HepG2 (cell line): ENCODE data around the gene IFT80. TPM values are rescaled to one million over a fixed set of nuclear protein-coding genes. Genes with fewer than 3 reads are reported as not detected.
A peak's percentile ranks its signal among the peaks of the same experiment; 100 is the strongest.

Source experiments
- CBX5 ChIP-seq: sonication (generic); formaldehyde crosslinking; IDR thresholded peaks from 2 replicates; pipeline ENCODE4 v1.4.0; 2020; ENCODE audit warnings: missing genetic modification reagents, borderline replicate concordance
- CEBPB ChIP-seq: IDR thresholded peaks from 2 replicates; pipeline ENCODE4 v1.6.1; 2011; ENCODE audit warnings: low read depth, low read length, improper control_type of control experiment, borderline replicate concordance
- FOXA3 ChIP-seq: IDR thresholded peaks from 2 replicates; pipeline ENCODE4 v1.6.1; 2016; ENCODE audit warnings: missing genetic modification reagents, missing compliant biosample characterization
- GABPA ChIP-seq, 2 experiments: IDR thresholded peaks; 2 replicates each; pipeline ENCODE4 v1.6.1; 2011 to 2016; ENCODE audit warnings: low read depth in 2 of 2, low read length in 1 of 2, missing biosample characterization in 1 of 2, missing genetic modification characterization in 1 of 2
- GATAD2A ChIP-seq: IDR thresholded peaks from 2 replicates; pipeline ENCODE4 v1.6.1; 2016
- HMG20A ChIP-seq: IDR thresholded peaks from 2 replicates; pipeline ENCODE4 v1.6.1; 2016; ENCODE audit warnings: borderline replicate concordance
- HNF4G ChIP-seq, 2 experiments: sonication (generic) in 1 of 2; formaldehyde crosslinking in 1 of 2; IDR thresholded peaks; 2 replicates each; pipeline versions ENCODE4 v1.4.0 to v1.6.1; 2011 to 2020; ENCODE audit warnings: borderline replicate concordance in 2 of 2, low read depth in 2 of 2, mild to moderate bottlenecking in 2 of 2, low read length in 1 of 2, missing genetic modification reagents in 1 of 2, moderate library complexity in 1 of 2
- NCOR1 ChIP-seq: fragments of 200-600 bp; sonication (generic); IDR thresholded peaks from 2 replicates; pipeline ENCODE4 v1.7.0; 2017; ENCODE audit warnings: antibody characterized with exemption, low read length, borderline replicate concordance
- REPIN1 ChIP-seq: sonication (generic); formaldehyde crosslinking; IDR thresholded peaks from 2 replicates; pipeline ENCODE4 v1.8.0; 2022; ENCODE audit warnings: missing genetic modification reagents, low read depth, mild to moderate bottlenecking, borderline replicate concordance
- TARDBP ChIP-seq: sonication (generic); formaldehyde crosslinking; IDR thresholded peaks from 2 replicates; pipeline ENCODE4 v1.8.0; 2022; ENCODE audit warnings: mild to moderate bottlenecking, missing genetic modification reagents
- ZBTB8A ChIP-seq: sonication (generic); formaldehyde crosslinking; IDR thresholded peaks from 2 replicates; pipeline ENCODE4 v1.4.0; 2020; ENCODE audit warnings: mild to moderate bottlenecking, low read depth, missing genetic modification reagents, borderline replicate concordance
- ZMYM4 ChIP-seq: sonication (generic); formaldehyde crosslinking; IDR thresholded peaks from 2 replicates; pipeline ENCODE4 v1.8.1; 2023; ENCODE audit warnings: mild to moderate bottlenecking, missing genetic modification reagents
- ZNF580 ChIP-seq: IDR thresholded peaks from 2 replicates; pipeline ENCODE4 v1.6.1; 2016; ENCODE audit warnings: low read depth, borderline replicate concordance
- ZNF629 ChIP-seq: sonication (generic); formaldehyde crosslinking; conservative IDR thresholded peaks from 2 replicates; pipeline ENCODE4 v1.5.0; 2020; ENCODE audit warnings: missing genetic modification reagents
- ZNF644 ChIP-seq: IDR thresholded peaks from 2 replicates; pipeline ENCODE4 v1.6.1; 2016; ENCODE audit warnings: low read depth
- polyA plus RNA-seq, 8 experiments: library from polyadenylated mRNA; depleted of rRNA in 3 of 8; stranded (reverse) in 7 of 8; unstranded in 1 of 8; fragments of >200 nt; fragmentation: Illumina TruSeq in 4 of 8; extraction: Trizol in 4 of 8; gene quantifications; 2 replicates each; pipeline versions ENCODE4 v1.2.1 to v1.2.3, GENCODE V29; 2011 to 2016; ENCODE audit warnings: low read depth in 4 of 8, missing spikeins in 1 of 8, mixed read lengths in 1 of 8; ENCODE audit not compliant: insufficient read depth in 1 of 8
- total RNA-seq, 5 experiments: library from RNA; depleted of rRNA; stranded (reverse); fragments of >200 nt; fragmentation: Illumina TruSeq; extraction: Trizol; gene quantifications; 2 replicates each; pipeline ENCODE4 v1.2.3, GENCODE V29; 2016; ENCODE audit warnings: low read depth in 1 of 5
- TF ChIP-seq, protein P1 (sequence below): sonication (generic); formaldehyde crosslinking; IDR thresholded peaks from 2 replicates; pipeline ENCODE4 v1.5.1; 2020; ENCODE audit warnings: mild to moderate bottlenecking, missing genetic modification reagents, borderline replicate concordance
- TF ChIP-seq, protein P2 (sequence below): sonication (generic); formaldehyde crosslinking; IDR thresholded peaks from 2 replicates; pipeline ENCODE4 v1.4.0; 2020; ENCODE audit warnings: missing genetic modification reagents
- TF ChIP-seq, protein P3 (sequence below): sonication (generic); formaldehyde crosslinking; IDR thresholded peaks from 2 replicates; pipeline ENCODE4 v1.8.1; 2023; ENCODE audit warnings: mild to moderate bottlenecking, moderate library complexity, missing genetic modification reagents
- TF ChIP-seq, protein P4 (sequence below): sonication (generic); formaldehyde crosslinking; IDR thresholded peaks from 2 replicates; pipeline ENCODE4 v1.8.1; 2023; ENCODE audit warnings: missing genetic modification reagents, mild to moderate bottlenecking, borderline replicate concordance

Gene IFT80
- total and polyA plus RNA-seq, 2 of the 13 experiments (the other 11 are each of a cell fraction or from before 2014, with no cell fraction given) = 11.4 to 15.7 TPM

GRCh38 chr3:160291290-160291908 is 107.6 kb downstream of the IFT80 start (continued):
- TF ChIP-seq ZNF629 (CRISPR knock-in tag) (0 out of 2 replicates have a peak, but pooled peaks have one; percentile 5), ZNF644 (CRISPR knock-in tag) (peak; percentile 67; the same call in 1 of the 2 replicates), REPIN1 (CRISPR knock-in tag) (peak; percentile 60; the same call in 1 of the 2 replicates), ZMYM4 (peak; percentile 54), FOXA3 (CRISPR knock-in tag) (peak; percentile 65), GABPA (IDR thresholded peaks at IDR 0.05; ENCODE audit: low read depth, low read length) (no peak), GABPA (CRISPR knock-in tag; IDR thresholded peaks at IDR 0.05; ENCODE audit: low read depth) (no peak), CBX5 (CRISPR knock-in tag) (no peak), ZNF580 (CRISPR knock-in tag) (0 out of 2 replicates have a peak, but pooled peaks have one; percentile 23), NCOR1 (peak; percentile 58; the same call in 1 of the 2 replicates), TARDBP (0 out of 2 replicates have a peak, but pooled peaks have one; percentile 31), ZBTB8A (CRISPR knock-in tag) (no peak), CEBPB (peak; percentile 10; the same call in 1 of the 2 replicates), HMG20A (CRISPR knock-in tag) (peak; percentile 60; the same call in 1 of the 2 replicates), HNF4G (IDR thresholded peaks at IDR 0.05; ENCODE audit: borderline replicate concordance, low read depth, low read length) (peak; percentile 71; the same call in 1 of the 2 replicates), HNF4G (CRISPR knock-in tag; IDR thresholded peaks at IDR 0.05; ENCODE audit: borderline replicate concordance, low read depth) (no peak), GATAD2A (CRISPR knock-in tag) (peak; percentile 61; the same call in 1 of the 2 replicates)
- TF ChIP-seq, protein P1, sequence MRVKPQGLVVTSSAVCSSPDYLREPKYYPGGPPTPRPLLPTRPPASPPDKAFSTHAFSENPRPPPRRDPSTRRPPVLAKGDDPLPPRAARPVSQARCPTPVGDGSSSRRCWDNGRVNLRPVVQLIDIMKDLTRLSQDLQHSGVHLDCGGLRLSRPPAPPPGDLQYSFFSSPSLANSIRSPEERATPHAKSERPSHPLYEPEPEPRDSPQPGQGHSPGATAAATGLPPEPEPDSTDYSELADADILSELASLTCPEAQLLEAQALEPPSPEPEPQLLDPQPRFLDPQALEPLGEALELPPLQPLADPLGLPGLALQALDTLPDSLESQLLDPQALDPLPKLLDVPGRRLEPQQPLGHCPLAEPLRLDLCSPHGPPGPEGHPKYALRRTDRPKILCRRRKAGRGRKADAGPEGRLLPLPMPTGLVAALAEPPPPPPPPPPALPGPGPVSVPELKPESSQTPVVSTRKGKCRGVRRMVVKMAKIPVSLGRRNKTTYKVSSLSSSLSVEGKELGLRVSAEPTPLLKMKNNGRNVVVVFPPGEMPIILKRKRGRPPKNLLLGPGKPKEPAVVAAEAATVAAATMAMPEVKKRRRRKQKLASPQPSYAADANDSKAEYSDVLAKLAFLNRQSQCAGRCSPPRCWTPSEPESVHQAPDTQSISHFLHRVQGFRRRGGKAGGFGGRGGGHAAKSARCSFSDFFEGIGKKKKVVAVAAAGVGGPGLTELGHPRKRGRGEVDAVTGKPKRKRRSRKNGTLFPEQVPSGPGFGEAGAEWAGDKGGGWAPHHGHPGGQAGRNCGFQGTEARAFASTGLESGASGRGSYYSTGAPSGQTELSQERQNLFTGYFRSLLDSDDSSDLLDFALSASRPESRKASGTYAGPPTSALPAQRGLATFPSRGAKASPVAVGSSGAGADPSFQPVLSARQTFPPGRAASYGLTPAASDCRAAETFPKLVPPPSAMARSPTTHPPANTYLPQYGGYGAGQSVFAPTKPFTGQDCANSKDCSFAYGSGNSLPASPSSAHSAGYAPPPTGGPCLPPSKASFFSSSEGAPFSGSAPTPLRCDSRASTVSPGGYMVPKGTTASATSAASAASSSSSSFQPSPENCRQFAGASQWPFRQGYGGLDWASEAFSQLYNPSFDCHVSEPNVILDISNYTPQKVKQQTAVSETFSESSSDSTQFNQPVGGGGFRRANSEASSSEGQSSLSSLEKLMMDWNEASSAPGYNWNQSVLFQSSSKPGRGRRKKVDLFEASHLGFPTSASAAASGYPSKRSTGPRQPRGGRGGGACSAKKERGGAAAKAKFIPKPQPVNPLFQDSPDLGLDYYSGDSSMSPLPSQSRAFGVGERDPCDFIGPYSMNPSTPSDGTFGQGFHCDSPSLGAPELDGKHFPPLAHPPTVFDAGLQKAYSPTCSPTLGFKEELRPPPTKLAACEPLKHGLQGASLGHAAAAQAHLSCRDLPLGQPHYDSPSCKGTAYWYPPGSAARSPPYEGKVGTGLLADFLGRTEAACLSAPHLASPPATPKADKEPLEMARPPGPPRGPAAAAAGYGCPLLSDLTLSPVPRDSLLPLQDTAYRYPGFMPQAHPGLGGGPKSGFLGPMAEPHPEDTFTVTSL (CRISPR knock-in tag) = peak; percentile 73; the same call in 1 of the 2 replicates
- TF ChIP-seq, protein P2, sequence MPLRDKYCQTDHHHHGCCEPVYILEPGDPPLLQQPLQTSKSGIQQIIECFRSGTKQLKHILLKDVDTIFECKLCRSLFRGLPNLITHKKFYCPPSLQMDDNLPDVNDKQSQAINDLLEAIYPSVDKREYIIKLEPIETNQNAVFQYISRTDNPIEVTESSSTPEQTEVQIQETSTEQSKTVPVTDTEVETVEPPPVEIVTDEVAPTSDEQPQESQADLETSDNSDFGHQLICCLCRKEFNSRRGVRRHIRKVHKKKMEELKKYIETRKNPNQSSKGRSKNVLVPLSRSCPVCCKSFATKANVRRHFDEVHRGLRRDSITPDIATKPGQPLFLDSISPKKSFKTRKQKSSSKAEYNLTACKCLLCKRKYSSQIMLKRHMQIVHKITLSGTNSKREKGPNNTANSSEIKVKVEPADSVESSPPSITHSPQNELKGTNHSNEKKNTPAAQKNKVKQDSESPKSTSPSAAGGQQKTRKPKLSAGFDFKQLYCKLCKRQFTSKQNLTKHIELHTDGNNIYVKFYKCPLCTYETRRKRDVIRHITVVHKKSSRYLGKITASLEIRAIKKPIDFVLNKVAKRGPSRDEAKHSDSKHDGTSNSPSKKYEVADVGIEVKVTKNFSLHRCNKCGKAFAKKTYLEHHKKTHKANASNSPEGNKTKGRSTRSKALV (CRISPR knock-in tag) = no peak
- TF ChIP-seq, protein P3, sequence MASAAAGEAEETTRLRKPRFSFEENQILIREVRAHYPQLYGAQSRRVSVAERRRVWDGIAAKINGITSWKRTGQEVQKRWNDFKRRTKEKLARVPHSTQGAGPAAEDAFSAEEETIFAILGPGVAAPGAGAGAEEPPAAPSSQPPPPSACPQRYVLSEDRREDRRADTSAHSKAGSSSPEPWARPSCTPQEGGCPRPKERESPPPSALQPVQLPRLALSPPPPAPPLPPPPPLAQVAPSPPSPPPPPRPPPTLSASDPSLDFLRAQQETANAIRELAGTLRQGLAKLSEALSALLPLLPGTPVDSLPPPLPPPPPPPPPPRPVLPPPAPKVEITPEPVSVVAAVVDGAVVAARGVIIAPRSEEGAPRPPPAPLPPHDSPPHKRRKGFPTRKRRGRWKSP (CRISPR knock-in tag) = peak; percentile 31; the same call in 1 of the 2 replicates
- TF ChIP-seq, protein P4, sequence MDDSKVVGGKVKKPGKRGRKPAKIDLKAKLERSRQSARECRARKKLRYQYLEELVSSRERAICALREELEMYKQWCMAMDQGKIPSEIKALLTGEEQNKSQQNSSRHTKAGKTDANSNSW (CRISPR knock-in tag) = no peak
